Nephron (organoid): ENCODE measurements around the gene TNNI2.

Experiments
- H3K27ac Mint-ChIP-seq, 3 experiments: 2 replicates each; pipeline ENCODE4 v1.8.0; 2020; ENCODE audit warnings: mixed read lengths in 3 of 3, mild to moderate bottlenecking in 2 of 3, moderate library complexity in 1 of 3
- H3K27me3 Mint-ChIP-seq: 2 replicates; pipeline ENCODE4 v1.8.0; 2021; ENCODE audit warnings: low read depth, mild to moderate bottlenecking, moderate library complexity, mixed read lengths
- H3K36me3 Mint-ChIP-seq: 2 replicates; pipeline ENCODE4 v1.8.0; 2020; ENCODE audit warnings: low read depth, mixed read lengths
- H3K4me1 Mint-ChIP-seq: 2 replicates; pipeline ENCODE4 v1.8.0; 2020; ENCODE audit warnings: mixed read lengths
- H3K4me3 Mint-ChIP-seq, 3 experiments: 2 replicates each; pipeline ENCODE4 v1.8.0; 2020; ENCODE audit warnings: mild to moderate bottlenecking in 3 of 3, mixed read lengths in 3 of 3, moderate library complexity in 2 of 3
- H3K9me3 Mint-ChIP-seq: 2 replicates; pipeline ENCODE4 v1.8.0; 2020; ENCODE audit warnings: mixed read lengths
- TF ChIP-seq, protein P1 (sequence below), 3 experiments: fragments of 200-600 bp; sonication (generic); IDR thresholded peaks; one replicate each; pipeline ENCODE4 v1.5.0; 2021; ENCODE audit warnings: antibody characterized with exemption in 3 of 3; ENCODE audit not compliant: unreplicated experiment in 3 of 3

TNNI2 gene

GRCh38 chr11:1858576-1858975 lies 19.8 kb downstream of the TNNI2 start:
- Mint-ChIP-seq H3K36me3 (no peaks in the 10 kb centered on the region), H3K4me1 (peaks cover under 1% of the 10 kb centered on the region), H3K27ac (no peak overlapping the region), H3K27me3 (peaks cover 3% of the 10 kb centered on the region), H3K4me3 (no peak overlapping the region), H3K9me3 (no peaks in the 10 kb centered on the region)
- TF ChIP-seq, protein P1, sequence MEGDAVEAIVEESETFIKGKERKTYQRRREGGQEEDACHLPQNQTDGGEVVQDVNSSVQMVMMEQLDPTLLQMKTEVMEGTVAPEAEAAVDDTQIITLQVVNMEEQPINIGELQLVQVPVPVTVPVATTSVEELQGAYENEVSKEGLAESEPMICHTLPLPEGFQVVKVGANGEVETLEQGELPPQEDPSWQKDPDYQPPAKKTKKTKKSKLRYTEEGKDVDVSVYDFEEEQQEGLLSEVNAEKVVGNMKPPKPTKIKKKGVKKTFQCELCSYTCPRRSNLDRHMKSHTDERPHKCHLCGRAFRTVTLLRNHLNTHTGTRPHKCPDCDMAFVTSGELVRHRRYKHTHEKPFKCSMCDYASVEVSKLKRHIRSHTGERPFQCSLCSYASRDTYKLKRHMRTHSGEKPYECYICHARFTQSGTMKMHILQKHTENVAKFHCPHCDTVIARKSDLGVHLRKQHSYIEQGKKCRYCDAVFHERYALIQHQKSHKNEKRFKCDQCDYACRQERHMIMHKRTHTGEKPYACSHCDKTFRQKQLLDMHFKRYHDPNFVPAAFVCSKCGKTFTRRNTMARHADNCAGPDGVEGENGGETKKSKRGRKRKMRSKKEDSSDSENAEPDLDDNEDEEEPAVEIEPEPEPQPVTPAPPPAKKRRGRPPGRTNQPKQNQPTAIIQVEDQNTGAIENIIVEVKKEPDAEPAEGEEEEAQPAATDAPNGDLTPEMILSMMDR (IDR thresholded peaks at IDR 0.05; ENCODE audit: unreplicated experiment in 3 of 3), result no peak

DNA sequence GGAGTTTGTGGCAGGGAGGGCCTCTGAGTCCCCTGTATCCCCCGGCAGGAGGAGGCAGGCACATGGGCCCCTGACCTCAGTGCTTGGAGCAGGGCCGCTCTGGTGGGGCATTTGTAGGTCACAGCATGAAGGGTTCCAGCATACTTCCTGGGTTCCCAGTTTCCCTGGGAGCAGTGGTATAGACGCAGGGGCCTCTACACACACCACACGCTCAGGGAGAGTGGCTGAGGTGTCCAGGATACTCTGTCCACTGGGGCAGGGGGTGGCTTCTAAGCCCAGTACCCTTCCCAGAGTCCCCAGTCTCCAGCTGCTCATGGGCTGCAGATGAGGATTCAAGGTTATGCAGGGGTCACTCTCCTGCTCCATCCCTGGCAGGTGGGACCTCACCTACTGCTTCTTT lies 20.2 kb downstream of the TNNI2 start:
- Mint-ChIP-seq H3K9me3 (no peaks in the 10 kb centered on the region), H3K36me3 (no peaks in the 10 kb centered on the region), H3K4me3 (no peak overlapping the region), H3K27ac (no peak overlapping the region), H3K4me1 (peaks cover 5% of the 10 kb centered on the region), H3K27me3 (peaks cover 3% of the 10 kb centered on the region)
- TF ChIP-seq, protein P1 (IDR thresholded peaks at IDR 0.05; ENCODE audit: unreplicated experiment in 3 of 3), result no peak

DNA sequence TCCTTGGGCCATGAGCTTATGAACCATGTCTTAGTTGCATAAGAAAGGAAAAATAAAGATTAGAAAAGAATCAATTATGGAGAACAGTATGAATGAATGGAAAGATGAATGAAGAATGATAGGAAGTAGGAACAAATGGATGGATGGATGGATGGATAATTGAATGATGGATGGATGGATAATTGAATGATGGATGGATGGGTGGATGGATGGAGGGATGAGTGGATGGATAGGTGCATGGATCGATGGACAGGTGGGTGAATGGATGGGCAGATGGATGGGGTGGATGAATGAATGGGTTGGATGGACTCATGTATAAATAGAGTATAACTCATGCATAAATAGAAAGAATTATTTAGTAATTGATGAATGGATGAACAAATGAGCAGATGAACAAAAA lies 21.3 kb downstream of the TNNI2 start:
- no peak overlapping the region for H3K27ac Mint-ChIP-seq
- peaks cover 3% of the 10 kb centered on the region for H3K27me3 Mint-ChIP-seq
- no peaks in the 10 kb centered on the region for H3K9me3 Mint-ChIP-seq
- TF ChIP-seq, protein P1 (IDR thresholded peaks at IDR 0.05; ENCODE audit: unreplicated experiment in 3 of 3), result no peak
- H3K36me3 Mint-ChIP-seq, result no peaks in the 10 kb centered on the region
- H3K4me3 Mint-ChIP-seq, result no peak overlapping the region
- peaks cover 11% of the 10 kb centered on the region for H3K4me1 Mint-ChIP-seq

GRCh38 chr11:1861435-1862411 lies 22.9 kb downstream of the TNNI2 start:
- Mint-ChIP-seq H3K4me1 (peaks cover 11% of the 10 kb centered on the region), H3K9me3 (no peaks in the 10 kb centered on the region), H3K27ac (no peak overlapping the region), H3K4me3 (no peak overlapping the region), H3K36me3 (no peaks in the 10 kb centered on the region), H3K27me3 (peaks cover 3% of the 10 kb centered on the region)
- TF ChIP-seq, protein P1 (IDR thresholded peaks at IDR 0.05; ENCODE audit: unreplicated experiment in 3 of 3), result no peak

GRCh38 chr11:1862588-1863351 lies 24.0 kb downstream of the TNNI2 start:
- Mint-ChIP-seq H3K27me3 (peaks cover 3% of the 10 kb centered on the region), H3K9me3 (no peaks in the 10 kb centered on the region), H3K4me1 (peaks cover 11% of the 10 kb centered on the region), H3K4me3 (no peak overlapping the region), H3K27ac (no peak overlapping the region), H3K36me3 (no peaks in the 10 kb centered on the region)
- TF ChIP-seq, protein P1 (IDR thresholded peaks at IDR 0.05; ENCODE audit: unreplicated experiment in 3 of 3), result no peak
